Activated CD8-positive, alpha-beta memory T cell treated with anti-CD3 and anti-CD28 coated beads, Interleukin-2, amount 50 U/mL, for 48 hours (primary cell): Measurements from ENCODE around the gene NUDT5.
A peak's percentile ranks its signal among the peaks of the same experiment; 100 is the strongest.

Source experiments
- DNase-seq: peaks from one replicate; pipeline ENCODE4 v3.0.0-alpha.2; 2020

Gene NUDT5

GRCh38 chr10:12162927-12163326, 32.8 kb downstream of the NUDT5 start:
- no peak for DNase-seq

- no peak for DNase-seq
Measured at GRCh38 chr10:12160664-12161063, 35.0 kb downstream of the NUDT5 start.

DNA sequence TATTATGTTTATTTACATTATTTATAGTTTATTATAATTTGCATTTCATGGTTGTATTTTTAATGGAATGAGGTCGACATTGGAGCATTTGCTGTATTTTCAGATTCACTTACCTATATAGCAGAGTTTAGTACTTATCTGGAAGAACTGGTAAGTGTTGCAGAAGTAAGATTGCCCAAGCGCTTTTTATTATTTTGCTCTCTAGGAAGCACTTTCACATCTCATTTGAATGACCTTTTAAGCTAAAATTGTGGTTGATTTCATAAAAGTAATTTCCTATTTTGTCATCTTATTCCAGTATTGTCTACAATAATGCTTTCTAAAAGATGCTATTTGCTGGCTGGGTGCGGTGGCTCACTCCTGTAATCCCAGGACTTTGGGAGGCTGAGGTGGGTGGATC, 37.6 kb downstream of the NUDT5 start:
- no peak for DNase-seq

DNA sequence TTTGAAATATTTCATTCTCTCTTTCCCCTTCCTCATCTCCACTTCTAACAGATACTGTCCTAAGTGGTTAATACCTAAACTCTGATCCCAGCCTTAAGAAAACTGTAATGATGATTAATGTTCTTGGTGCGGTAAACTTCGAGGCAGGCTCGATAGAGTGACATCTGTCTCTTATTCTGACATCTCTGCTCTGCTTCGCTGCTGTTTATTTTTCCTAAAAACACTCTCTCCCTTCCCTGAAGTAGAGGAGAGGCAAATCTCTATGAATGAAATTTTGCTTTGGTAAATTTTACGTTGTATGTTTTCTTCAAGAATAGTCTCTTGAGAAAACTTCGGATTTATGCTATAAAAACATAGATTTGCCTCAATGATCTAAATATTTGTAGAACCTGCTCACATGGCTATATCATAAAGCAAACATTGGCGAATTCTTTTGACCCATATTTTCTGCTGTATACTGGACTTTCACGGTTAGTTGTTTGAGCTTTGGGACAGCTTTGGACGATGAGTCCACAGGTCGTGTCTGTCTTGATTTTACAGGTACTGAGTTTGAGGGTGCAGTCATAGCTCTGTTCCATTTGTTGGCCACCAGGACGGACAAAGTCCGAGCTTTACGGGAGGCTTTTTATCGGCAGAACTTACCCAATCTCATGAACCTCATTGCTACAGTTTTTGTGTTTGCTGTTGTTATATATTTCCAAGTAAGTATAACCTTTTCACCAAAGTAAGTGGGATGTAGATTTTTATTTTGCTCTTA, 39.1 kb downstream of the NUDT5 start:
- no peak for DNase-seq

DNA sequence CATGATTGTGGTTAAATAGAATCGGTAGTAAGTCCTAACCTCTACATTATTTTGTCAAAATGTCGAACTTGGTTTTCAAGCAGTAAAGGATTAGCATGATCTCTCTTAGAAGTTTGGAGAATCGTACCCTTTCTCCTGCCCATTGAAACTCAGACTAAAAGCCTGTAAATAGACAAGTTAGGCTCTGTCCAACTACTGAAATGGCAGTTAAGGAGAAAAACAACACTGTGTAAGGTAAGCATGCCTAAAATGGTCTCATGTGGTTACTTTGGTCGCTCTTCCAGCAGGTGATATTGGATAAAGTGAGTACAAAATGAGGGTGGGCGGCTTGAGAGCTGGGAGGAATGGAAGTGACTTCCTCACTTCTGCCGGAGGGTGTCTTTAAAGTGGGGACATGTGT, 41.2 kb downstream of the NUDT5 start:
- no peak for DNase-seq

GRCh38 chr10:12150163-12150562, 45.5 kb downstream of the NUDT5 start:
- no peak for DNase-seq

DNA sequence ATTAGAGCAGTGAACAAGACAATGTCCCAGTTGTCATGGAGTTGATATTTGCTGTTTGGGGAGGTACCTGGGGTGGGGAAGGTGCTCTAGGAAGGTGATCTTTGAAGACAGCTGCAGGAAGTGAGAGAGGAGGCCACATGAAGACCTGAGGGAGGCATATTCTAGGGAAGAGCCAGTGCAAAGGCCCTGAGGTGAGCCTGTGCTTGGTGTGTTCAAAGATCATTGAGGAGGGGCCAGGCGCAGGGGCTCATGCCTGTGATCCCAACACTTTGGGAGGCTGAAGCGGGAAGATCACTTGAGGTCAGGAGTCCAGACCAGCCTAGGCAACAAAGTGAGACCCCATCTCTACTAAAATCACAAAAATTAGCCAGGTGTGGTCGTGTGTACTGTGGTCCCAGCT, 51.2 kb downstream of the NUDT5 start:
- no peak for DNase-seq

GRCh38 chr10:12140038-12140437, 55.7 kb downstream of the NUDT5 start:
- no peak for DNase-seq

DNA sequence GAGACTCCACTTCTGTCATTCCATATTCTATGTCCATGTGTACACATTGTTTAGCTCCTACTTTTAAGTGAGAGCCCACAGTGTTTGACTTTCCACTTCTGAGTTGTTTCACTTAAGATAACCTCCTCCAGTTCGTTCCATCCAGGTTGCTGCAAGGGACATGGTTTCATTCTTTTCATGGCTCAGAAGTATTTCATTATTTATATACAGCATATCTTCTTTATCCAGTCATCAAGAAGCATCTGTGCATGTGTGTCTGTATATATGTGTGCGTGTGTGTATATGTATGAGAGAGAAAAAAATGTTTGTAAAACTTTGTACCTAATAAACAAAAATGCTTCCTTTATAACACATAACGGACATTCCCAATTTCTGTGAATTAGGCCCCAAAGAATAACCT, 60.1 kb downstream of the NUDT5 start:
- DNase-seq: no peak

- no peak for DNase-seq
Measured at GRCh38 chr10:12130237-12130872, 65.3 kb downstream of the NUDT5 start.

DNA sequence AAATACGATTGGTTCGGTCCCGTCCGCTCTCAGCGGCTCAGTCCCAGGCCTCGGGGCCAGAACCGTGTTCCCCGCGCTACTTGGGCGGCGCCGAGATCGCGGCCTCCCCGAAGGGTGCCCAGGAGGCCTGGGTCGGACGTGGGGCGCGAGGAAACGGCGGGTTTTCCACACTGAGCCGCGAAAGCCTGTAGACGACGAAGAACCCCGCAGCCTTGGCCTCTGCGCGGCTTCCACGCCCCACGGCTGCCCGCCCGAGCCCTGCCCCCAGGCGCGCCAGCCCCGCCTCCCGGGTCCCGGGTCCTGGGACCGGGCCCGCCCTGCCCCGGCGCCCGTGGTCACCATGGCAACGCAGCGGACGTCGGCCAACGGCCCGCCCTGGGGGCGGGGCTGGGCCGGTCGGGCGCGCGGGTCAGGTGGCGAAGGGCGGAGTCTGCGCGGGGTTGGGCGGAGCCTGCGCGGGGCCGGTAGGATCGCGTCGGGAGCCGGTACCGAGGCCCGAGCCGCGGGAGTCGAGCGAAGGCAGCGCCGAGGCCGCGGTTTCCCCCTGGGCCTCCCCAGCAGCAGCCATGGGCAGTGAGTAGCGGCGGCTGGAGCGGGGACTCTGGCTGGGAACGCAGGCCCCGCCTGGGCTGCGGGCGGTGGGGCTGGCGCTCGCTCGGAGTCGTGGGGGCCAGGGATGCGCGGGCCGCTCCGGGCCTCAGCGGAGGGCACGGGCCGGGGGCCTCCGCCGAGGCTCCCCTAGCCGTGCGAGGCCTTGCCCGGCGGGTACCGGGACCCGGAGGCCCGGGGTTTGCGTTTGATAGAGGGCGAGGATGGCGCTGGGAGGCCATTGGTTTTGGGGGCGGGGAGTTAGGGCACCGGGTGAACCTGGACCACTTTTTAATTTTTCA, 66.2 kb downstream of the NUDT5 start, which contains the start of gene SEC61A2:
TSS of gene SEC61A2 (plus strand) at position 456 of the 890 bp plus-strand sequence. CDS start at position 567, 111 bp downstream.
- peak; percentile 100 for DNase-seq

DNA sequence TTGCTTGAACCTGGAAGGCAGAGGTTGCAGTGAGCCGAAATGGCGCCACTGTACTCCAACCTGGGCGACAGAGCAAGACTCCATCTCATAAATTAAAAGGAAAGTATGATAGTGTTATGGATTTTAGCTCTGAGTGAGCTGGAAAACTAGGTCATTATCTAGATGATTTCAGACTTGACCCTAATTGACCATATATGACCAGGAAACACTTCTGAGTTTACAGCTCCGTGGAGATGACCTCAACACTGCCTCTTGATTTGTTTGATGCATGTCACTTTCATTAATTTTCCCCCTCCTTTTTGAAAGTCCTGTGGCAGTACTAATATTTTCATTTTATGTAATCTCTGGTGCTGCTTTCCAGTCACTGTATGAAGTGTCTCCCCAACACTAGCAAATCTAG, 74.0 kb downstream of the NUDT5 start:
- no peak for DNase-seq
